SK-N-SH (cell line): ENCODE results near the gene P2RY6. TPM values are rescaled to one million over a fixed set of nuclear protein-coding genes. Genes with fewer than 3 reads are reported as not detected.

Experiments
- CTCF ChIA-PET: fragments of 300-600, 350-600 bp; formaldehyde crosslinking; extraction: SDS; loops from one replicate; lab custom pipeline; 2021; lab: Yijun Ruan, JAX
- POLR2A ChIA-PET: fragments of 350-600 bp; sonication (Branson Sonifier 250); formaldehyde crosslinking; extraction: SDS; loops from one replicate; lab custom pipeline; 2020; ENCODE audit warnings: antibody characterized with exemption, inconsistent platforms; lab: Yijun Ruan, JAX
- DNase-seq: peaks from one replicate; pipeline ENCODE4 v3.0.0; 2012
- H2AFZ ChIP-seq: fragments of 200-600 bp; sonication (generic); 2 replicates; pipeline ENCODE4 v1.8.1; 2016; ENCODE audit warnings: antibody characterized with exemption, mild to moderate bottlenecking, low read depth
- H3F3A ChIP-seq: fragments of 200-600 bp; sonication (generic); replicated peaks from 2 replicates; pipeline ENCODE3; 2016; ENCODE audit warnings: antibody characterized with exemption, mild to moderate bottlenecking; ENCODE audit not compliant: insufficient read depth
- H3K27ac ChIP-seq, 2 experiments: fragments of 200-500 bp in 1 of 2; fragments of 200-600 bp in 1 of 2; sonication (Bioruptor generic) in 1 of 2; sonication (generic), shearing (Covaris generic) in 1 of 2; 2 replicates each; pipeline versions ENCODE4 v1.5.1 to v1.6.1; 2014 to 2016; ENCODE audit warnings: low read depth in 2 of 2, inconsistent platforms in 1 of 2, low read length in 1 of 2, mild to moderate bottlenecking in 1 of 2, mixed read lengths in 1 of 2
- H3K27me3 ChIP-seq: fragments of 200-600 bp; sonication (generic), shearing (Covaris generic); 2 replicates; pipeline ENCODE4 v1.6.1; 2016; ENCODE audit warnings: mixed run types; ENCODE audit not compliant: insufficient read depth
- H3K36me3 ChIP-seq, 2 experiments: fragments of 200-500 bp in 1 of 2; fragments of 200-600 bp in 1 of 2; sonication (Bioruptor generic) in 1 of 2; sonication (generic) in 1 of 2; replicated peaks in 1 of 2; 2 replicates each; pipeline versions ENCODE3 to v1.5.1; 2014 to 2016; ENCODE audit warnings: low read length in 1 of 2, mild to moderate bottlenecking in 1 of 2; ENCODE audit not compliant: insufficient read depth in 2 of 2, control insufficient read depth in 1 of 2
- H3K4me1 ChIP-seq, 2 experiments: fragments of 200-500 bp in 1 of 2; fragments of 200-600 bp in 1 of 2; sonication (Bioruptor generic) in 1 of 2; sonication (generic), shearing (Covaris generic) in 1 of 2; 2 replicates each; pipeline versions ENCODE4 v1.5.1 to v1.6.1; 2014 to 2016; ENCODE audit warnings: low read depth in 1 of 2, low read length in 1 of 2, mixed run types in 1 of 2; ENCODE audit not compliant: insufficient read depth in 2 of 2, control insufficient read depth in 1 of 2
- H3K4me2 ChIP-seq: fragments of 200-600 bp; sonication (generic), shearing (Covaris generic); 2 replicates; pipeline ENCODE4 v1.6.1; 2017; ENCODE audit warnings: mixed run types
- H3K4me3 ChIP-seq, 2 experiments: fragments of 200-500 bp in 1 of 2; fragments of 200-600 bp in 1 of 2; sonication (Bioruptor generic) in 1 of 2; sonication (generic), shearing (Covaris generic) in 1 of 2; 2 replicates each; pipeline versions ENCODE4 v1.5.1 to v1.8.1; 2014 to 2016; ENCODE audit warnings: low read depth in 2 of 2, inconsistent platforms in 1 of 2, low read length in 1 of 2, mild to moderate bottlenecking in 1 of 2, mixed read lengths in 1 of 2, moderate library complexity in 1 of 2
- H3K79me2 ChIP-seq: fragments of 200-600 bp; sonication (generic); 2 replicates; pipeline ENCODE4 v1.8.1; 2017; ENCODE audit warnings: mild to moderate bottlenecking; ENCODE audit not compliant: insufficient read depth
- H3K9ac ChIP-seq: fragments of 200-600 bp; sonication (generic); 2 replicates; pipeline ENCODE4 v1.6.1; 2017; ENCODE audit warnings: mixed run types
- H3K9me2 ChIP-seq: fragments of 200-600 bp; sonication (generic); 2 replicates; pipeline ENCODE4 v1.6.1; 2017; ENCODE audit warnings: mixed run types
- H3K9me3 ChIP-seq: fragments of 200-600 bp; sonication (generic); 2 replicates; pipeline ENCODE4 v1.6.1; 2017; ENCODE audit warnings: mixed run types, mild to moderate bottlenecking, moderate library complexity
- H4K20me1 ChIP-seq: fragments of 200-600 bp; sonication (generic); 2 replicates; pipeline ENCODE4 v1.6.1; 2017; ENCODE audit warnings: mild to moderate bottlenecking, mixed run types; ENCODE audit not compliant: insufficient read depth
- CHD2 ChIP-seq: fragments of 150-350 bp; IDR thresholded peaks from 2 replicates; pipeline ENCODE4 v1.6.1; 2018; ENCODE audit warnings: low read length; ENCODE audit not compliant: partially characterized antibody
- ELF1 ChIP-seq: IDR thresholded peaks from 2 replicates; pipeline ENCODE4 v1.4.0; 2012
- EP300 ChIP-seq, 2 experiments: IDR thresholded peaks; 2 replicates each; pipeline versions ENCODE4 v1.4.0 to v1.6.1; 2012; ENCODE audit warnings: borderline replicate concordance in 1 of 2, low read depth in 1 of 2, low read length in 1 of 2
- FOXJ3 ChIP-seq: sonication (generic); formaldehyde crosslinking; IDR thresholded peaks from 2 replicates; pipeline ENCODE4 v1.5.1; 2020; ENCODE audit warnings: mild to moderate bottlenecking, missing genetic modification reagents
- GABPA ChIP-seq: IDR thresholded peaks from 2 replicates; pipeline ENCODE4 v1.4.0; 2012; ENCODE audit warnings: low read depth, mild to moderate bottlenecking
- GATA2 ChIP-seq: sonication (generic); formaldehyde crosslinking; IDR thresholded peaks from 2 replicates; pipeline ENCODE4 v1.5.0; 2020; ENCODE audit warnings: mild to moderate bottlenecking, missing genetic modification reagents
- IRF3 ChIP-seq: fragments of 150-350 bp; IDR thresholded peaks from 2 replicates; pipeline ENCODE4 v1.6.1; 2016; ENCODE audit warnings: mild to moderate bottlenecking, low read depth, low read length
- MXI1 ChIP-seq: IDR thresholded peaks from 2 replicates; pipeline ENCODE4 v1.6.1; 2012; ENCODE audit warnings: mild to moderate bottlenecking, low read depth, low read length, improper control_type of control experiment
- NRF1 ChIP-seq: IDR thresholded peaks from 2 replicates; pipeline ENCODE4 v1.6.1; 2012; ENCODE audit warnings: low read depth, mild to moderate bottlenecking, low read length
- RAD21 ChIP-seq: IDR thresholded peaks from 2 replicates; pipeline ENCODE4 v1.6.1; 2012; ENCODE audit warnings: mild to moderate bottlenecking, low read length
- RCOR1 ChIP-seq: fragments of 150-350 bp; IDR thresholded peaks from 2 replicates; pipeline ENCODE4 v1.6.1; 2017; ENCODE audit warnings: antibody characterized with exemption, low read length
- SIN3A ChIP-seq: IDR thresholded peaks from 2 replicates; pipeline ENCODE4 v1.6.1; 2012; ENCODE audit warnings: low read depth, mild to moderate bottlenecking, low read length, moderate library complexity, borderline replicate concordance
- SMC3 ChIP-seq: IDR thresholded peaks from 2 replicates; pipeline ENCODE4 v1.6.1; 2012; ENCODE audit warnings: low read depth, low read length, improper control_type of control experiment
- TAF1 ChIP-seq: IDR thresholded peaks from 2 replicates; pipeline ENCODE4 v1.6.1; 2012; ENCODE audit warnings: low read depth, mild to moderate bottlenecking, low read length, moderate library complexity, borderline replicate concordance
- TCF12 ChIP-seq: IDR thresholded peaks from 2 replicates; pipeline ENCODE4 v1.4.0; 2012
- WGBS: methylation state at CpG from one replicate; pipeline ENCODE4 v1.1.6; 2017; ENCODE audit warnings: low lambda C conversion rate; 5-methylcytosine and 5-hydroxymethylcytosine counted together
- polyA plus RNA-seq, 3 experiments: library from polyadenylated mRNA; depleted of rRNA; stranded (reverse); fragments of >200 nt; gene quantifications; 2 replicates each; pipeline ENCODE4 v1.2.3, GENCODE V29; 2012
- TF ChIP-seq, protein P1 (sequence below): fragments of 200-600 bp; sonication (generic); IDR thresholded peaks from 2 replicates; pipeline ENCODE4 v1.6.1; 2017; ENCODE audit warnings: antibody characterized with exemption, mild to moderate bottlenecking, moderate library complexity
- TF ChIP-seq, protein P2 (sequence below): IDR thresholded peaks from 2 replicates; pipeline ENCODE4 v1.4.0; 2012; ENCODE audit warnings: low read depth
- TF ChIP-seq, protein P3 (sequence below): IDR thresholded peaks from 2 replicates; pipeline ENCODE4 v1.4.0; 2012; ENCODE audit warnings: low read depth, borderline replicate concordance

P2RY6 gene
- polyA plus RNA-seq, 1 of the 3 experiments (the other 2 are of a cell fraction): 0.15 TPM

DNA sequence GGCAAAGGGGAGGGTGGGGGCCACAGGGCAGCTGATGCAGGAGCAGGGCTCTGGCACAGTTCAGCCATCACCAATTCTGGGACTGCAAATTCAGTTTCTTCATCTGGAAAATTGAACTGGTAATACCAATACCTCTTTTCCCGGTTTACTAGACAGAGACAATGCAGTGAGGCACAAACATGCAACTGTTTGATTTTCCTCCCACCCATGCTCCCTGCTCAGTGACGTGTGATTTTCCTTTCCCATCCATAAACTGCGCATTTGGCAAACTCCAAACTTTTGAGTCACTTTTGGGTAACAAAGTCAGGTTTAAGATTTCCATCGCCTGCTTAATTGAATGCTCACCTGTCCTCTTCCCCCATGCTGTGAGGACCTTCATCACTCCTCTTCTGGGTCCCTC is 30.8 kb upstream of the P2RY6 start:
- H3K27ac ChIP-seq: no peak overlapping the region
- no peaks in the 10 kb centered on the region for H3K27me3 ChIP-seq
- WGBS: 92% methylated on average over 4 of the region's 4 CpGs
- ChIA-PET POLR2A (no interaction called here), CTCF (interaction anchor here (0.9 to 11.6 kb wide), 11 partner anchors 8 to 219 kb away, joined by 3 to 283 read pairs (median 12); partner anchors contain the start of gene P2RY6)
- no peaks in the 10 kb centered on the region for H3K36me3 ChIP-seq
- H3K9me2 ChIP-seq: no peaks in the 10 kb centered on the region
- no peak overlapping the region for H3K9ac ChIP-seq
- H3K4me1 ChIP-seq: peaks cover 0 to 27% of the 10 kb centered on the region in 2 experiments; a peak in 2 of 4 replicates
- H2AFZ ChIP-seq: no peak overlapping the region
- H3K9me3 ChIP-seq: no peaks in the 10 kb centered on the region
- no peaks in the 10 kb centered on the region for H3F3A ChIP-seq
- no peak overlapping the region for H3K4me3 ChIP-seq
- no peak for TF ChIP-seq RCOR1
- TF ChIP-seq IRF3: no peak
- no peak overlapping the region for H3K4me2 ChIP-seq
- no peaks in the 10 kb centered on the region for H3K79me2 ChIP-seq
- no peak for DNase-seq
- no peaks in the 10 kb centered on the region for H4K20me1 ChIP-seq

DNA sequence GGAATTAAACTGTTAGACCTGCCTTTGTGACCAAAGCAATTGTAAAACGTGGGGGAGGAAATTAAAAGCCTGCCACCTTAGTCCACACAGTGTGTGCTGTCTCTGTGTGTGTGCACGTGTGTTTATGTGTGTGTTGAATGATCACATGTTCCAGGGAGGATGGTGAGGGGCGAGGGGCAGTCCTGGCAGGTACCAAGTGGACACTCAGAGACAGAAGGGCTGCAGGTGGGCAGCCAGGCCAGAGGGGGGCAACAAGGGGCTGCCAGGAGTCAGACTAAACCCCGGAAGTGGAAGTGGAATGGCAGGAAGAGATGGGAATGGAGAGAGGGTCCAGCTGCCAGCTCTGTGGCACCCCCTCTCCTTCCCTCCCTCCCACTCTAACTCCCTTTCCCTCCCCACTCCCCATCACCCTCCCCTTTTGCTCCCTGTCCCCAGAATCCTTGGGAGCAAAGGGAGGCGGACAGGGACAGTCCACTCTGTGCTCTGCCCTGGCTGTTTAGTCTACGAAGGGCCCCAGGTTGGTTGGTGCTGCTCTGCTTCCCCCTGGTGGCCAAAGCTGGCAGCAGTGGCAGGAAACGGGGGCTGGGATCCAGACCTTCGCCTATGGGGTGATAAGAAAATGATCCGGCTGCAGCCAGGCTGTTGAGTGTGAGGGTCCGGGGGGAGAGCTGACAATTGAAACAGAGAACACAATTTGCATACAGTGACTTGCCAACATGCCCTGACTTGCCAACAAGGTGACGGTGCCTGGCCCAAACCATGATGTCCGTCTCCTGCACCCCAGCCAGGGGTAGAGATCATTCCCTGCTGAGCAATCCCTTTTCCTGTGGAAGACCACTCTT is 29.7 kb upstream of the P2RY6 start:
- Histone ChIP-seq H3K4me3 (peak overlapping the region; percentile 20 to 35; a peak in 3 of 4 replicates), H3F3A (no peaks in the 10 kb centered on the region), H3K9me2 (no peaks in the 10 kb centered on the region), H4K20me1 (no peaks in the 10 kb centered on the region), H3K9ac (no peak overlapping the region), H3K27me3 (no peaks in the 10 kb centered on the region), H3K36me3 (no peaks in the 10 kb centered on the region), H3K4me1 (peaks cover 0 to 27% of the 10 kb centered on the region in 2 experiments; a peak in 2 of 4 replicates), H3K79me2 (no peaks in the 10 kb centered on the region), H3K4me2 (no peak overlapping the region; the same call in 1 of the 2 replicates), H3K27ac (peak overlapping the region; percentile 8 to 64; a peak in 2 of 4 replicates), H2AFZ (peak overlapping the region; percentile 57), H3K9me3 (no peaks in the 10 kb centered on the region)
- WGBS: 18% methylated on average over 10 of the region's 12 CpGs
- DNase-seq: peak; percentile 88
- TF ChIP-seq ELF1 (peak; percentile 89), TCF12 (peak; percentile 30; the same call in 1 of the 2 replicates), RCOR1 (peak; percentile 45; the same call in 1 of the 2 replicates), MXI1 (no peak), GABPA (peak; percentile 76), SIN3A (no peak), NRF1 (no peak), RAD21 (peak; percentile 78), CHD2 (peak; percentile 59), GATA2 (CRISPR knock-in tag) (no peak), FOXJ3 (0 out of 2 replicates have a peak, but pooled peaks have one; percentile 26), SMC3 (peak; percentile 80), EP300 (IDR thresholded peaks at IDR 0.05; ENCODE audit: borderline replicate concordance in 1 of 2, low read depth in 1 of 2, low read length in 1 of 2) (no peak), TAF1 (peak; percentile 59)
- TF ChIP-seq, protein P1, sequence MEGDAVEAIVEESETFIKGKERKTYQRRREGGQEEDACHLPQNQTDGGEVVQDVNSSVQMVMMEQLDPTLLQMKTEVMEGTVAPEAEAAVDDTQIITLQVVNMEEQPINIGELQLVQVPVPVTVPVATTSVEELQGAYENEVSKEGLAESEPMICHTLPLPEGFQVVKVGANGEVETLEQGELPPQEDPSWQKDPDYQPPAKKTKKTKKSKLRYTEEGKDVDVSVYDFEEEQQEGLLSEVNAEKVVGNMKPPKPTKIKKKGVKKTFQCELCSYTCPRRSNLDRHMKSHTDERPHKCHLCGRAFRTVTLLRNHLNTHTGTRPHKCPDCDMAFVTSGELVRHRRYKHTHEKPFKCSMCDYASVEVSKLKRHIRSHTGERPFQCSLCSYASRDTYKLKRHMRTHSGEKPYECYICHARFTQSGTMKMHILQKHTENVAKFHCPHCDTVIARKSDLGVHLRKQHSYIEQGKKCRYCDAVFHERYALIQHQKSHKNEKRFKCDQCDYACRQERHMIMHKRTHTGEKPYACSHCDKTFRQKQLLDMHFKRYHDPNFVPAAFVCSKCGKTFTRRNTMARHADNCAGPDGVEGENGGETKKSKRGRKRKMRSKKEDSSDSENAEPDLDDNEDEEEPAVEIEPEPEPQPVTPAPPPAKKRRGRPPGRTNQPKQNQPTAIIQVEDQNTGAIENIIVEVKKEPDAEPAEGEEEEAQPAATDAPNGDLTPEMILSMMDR: peak; percentile 95
- TF ChIP-seq, protein P2, sequence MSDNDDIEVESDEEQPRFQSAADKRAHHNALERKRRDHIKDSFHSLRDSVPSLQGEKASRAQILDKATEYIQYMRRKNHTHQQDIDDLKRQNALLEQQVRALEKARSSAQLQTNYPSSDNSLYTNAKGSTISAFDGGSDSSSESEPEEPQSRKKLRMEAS: 0 out of 2 replicates have a peak, but pooled peaks have one; percentile 49
- TF ChIP-seq, protein P3, sequence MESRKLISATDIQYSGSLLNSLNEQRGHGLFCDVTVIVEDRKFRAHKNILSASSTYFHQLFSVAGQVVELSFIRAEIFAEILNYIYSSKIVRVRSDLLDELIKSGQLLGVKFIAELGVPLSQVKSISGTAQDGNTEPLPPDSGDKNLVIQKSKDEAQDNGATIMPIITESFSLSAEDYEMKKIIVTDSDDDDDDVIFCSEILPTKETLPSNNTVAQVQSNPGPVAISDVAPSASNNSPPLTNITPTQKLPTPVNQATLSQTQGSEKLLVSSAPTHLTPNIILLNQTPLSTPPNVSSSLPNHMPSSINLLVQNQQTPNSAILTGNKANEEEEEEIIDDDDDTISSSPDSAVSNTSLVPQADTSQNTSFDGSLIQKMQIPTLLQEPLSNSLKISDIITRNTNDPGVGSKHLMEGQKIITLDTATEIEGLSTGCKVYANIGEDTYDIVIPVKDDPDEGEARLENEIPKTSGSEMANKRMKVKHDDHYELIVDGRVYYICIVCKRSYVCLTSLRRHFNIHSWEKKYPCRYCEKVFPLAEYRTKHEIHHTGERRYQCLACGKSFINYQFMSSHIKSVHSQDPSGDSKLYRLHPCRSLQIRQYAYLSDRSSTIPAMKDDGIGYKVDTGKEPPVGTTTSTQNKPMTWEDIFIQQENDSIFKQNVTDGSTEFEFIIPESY: no peak
- ChIA-PET CTCF (interaction anchor here (0.5 to 11.6 kb wide), 50 partner anchors 9 to 874 kb away, joined by 3 to 283 read pairs (median 4); partner anchors contain the start of genes ATG16L2 and P2RY6), POLR2A (interaction anchor here (0.8 kb wide), 1 partner anchor 30 kb away, joined by 6 read pairs; the partner anchor contains the start of gene P2RY6)
